H1 (cell line): ENCODE results near the gene DNAL4. TPM values are rescaled to one million over a fixed set of nuclear protein-coding genes. Genes with fewer than 3 reads are reported as not detected.

Experiments
- ATF2 ChIP-seq: IDR thresholded peaks from 2 replicates; pipeline ENCODE4 v1.6.1; 2012; ENCODE audit warnings: low read length, inconsistent platforms
- BACH1 ChIP-seq: IDR thresholded peaks from 2 replicates; pipeline ENCODE4 v1.6.1; 2012; ENCODE audit warnings: low read length, improper control_type of control experiment
- BRCA1 ChIP-seq: IDR thresholded peaks from 2 replicates; pipeline ENCODE4 v1.6.1; 2012; ENCODE audit warnings: low read depth, low read length, improper control_type of control experiment
- CHD2 ChIP-seq: IDR thresholded peaks from 2 replicates; pipeline ENCODE4 v1.6.1; 2012; ENCODE audit warnings: low read length, improper control_type of control experiment
- CTCF ChIP-seq, 3 experiments: IDR thresholded peaks; 1 replicate in 2 of 3; 2 replicates in 1 of 3; pipeline versions ENCODE4 v1.5.1 to v1.6.1; 2011; ENCODE audit warnings: low read length in 3 of 3, mild to moderate bottlenecking in 3 of 3, inconsistent platforms in 2 of 3, low read depth in 1 of 3, moderate library complexity in 1 of 3; ENCODE audit not compliant: insufficient read depth in 1 of 3; ENCODE audit errors: control extremely low read depth in 1 of 3
- EGR1 ChIP-seq: IDR thresholded peaks from 2 replicates; pipeline ENCODE4 v1.6.1; 2011; ENCODE audit warnings: low read depth, low read length, borderline replicate concordance
- GABPA ChIP-seq: IDR thresholded peaks from 2 replicates; pipeline ENCODE4 v1.6.1; 2011; ENCODE audit warnings: mild to moderate bottlenecking, low read length, moderate library complexity, borderline replicate concordance; ENCODE audit not compliant: insufficient read depth
- GTF2F1 ChIP-seq: IDR thresholded peaks from 2 replicates; pipeline ENCODE4 v1.6.1; 2012; ENCODE audit warnings: low read depth, low read length, improper control_type of control experiment, borderline replicate concordance
- KDM1A ChIP-seq: fragments of 200-600, 300-600 bp; sonication (generic); IDR thresholded peaks from 2 replicates; pipeline ENCODE4 v1.7.1; 2016; ENCODE audit warnings: mild to moderate bottlenecking, low read length, borderline replicate concordance
- PHF8 ChIP-seq: fragments of 200-600 bp; sonication (generic); conservative IDR thresholded peaks from 2 replicates; pipeline ENCODE4 v1.7.1; 2012; ENCODE audit warnings: low read depth, mild to moderate bottlenecking, inconsistent platforms, low read length, moderate library complexity
- POLR2AphosphoS5 ChIP-seq: IDR thresholded peaks from 2 replicates; pipeline ENCODE4 v1.6.1; 2011; ENCODE audit warnings: low read depth, low read length
- RAD21 ChIP-seq, 2 experiments: IDR thresholded peaks in 1 of 2; conservative IDR thresholded peaks in 1 of 2; 2 replicates each; pipeline ENCODE4 v1.6.1; 2011; ENCODE audit warnings: low read depth in 2 of 2, low read length in 2 of 2, improper control_type of control experiment in 1 of 2, inconsistent platforms in 1 of 2, mild to moderate bottlenecking in 1 of 2, moderate library complexity in 1 of 2
- RFX5 ChIP-seq: IDR thresholded peaks from 2 replicates; pipeline ENCODE4 v1.6.1; 2011; ENCODE audit warnings: low read depth, low read length, improper control_type of control experiment, borderline replicate concordance
- SIX5 ChIP-seq: IDR thresholded peaks from 2 replicates; pipeline ENCODE4 v1.6.1; 2011; ENCODE audit warnings: mild to moderate bottlenecking, low read depth, low read length
- SP2 ChIP-seq: IDR thresholded peaks from 2 replicates; pipeline ENCODE4 v1.6.1; 2012; ENCODE audit warnings: mild to moderate bottlenecking, low read length, inconsistent platforms
- SRF ChIP-seq: IDR thresholded peaks from 2 replicates; pipeline ENCODE4 v1.6.1; 2011; ENCODE audit warnings: mild to moderate bottlenecking, low read depth, low read length, moderate library complexity
- SUZ12 ChIP-seq: fragments of 200-600 bp; sonication (generic); IDR thresholded peaks from 2 replicates; pipeline ENCODE4 v1.6.1; 2012; ENCODE audit warnings: mild to moderate bottlenecking, inconsistent platforms, low read length, moderate library complexity, mixed read lengths
- TAF1 ChIP-seq: IDR thresholded peaks from 2 replicates; pipeline ENCODE4 v1.6.1; 2011; ENCODE audit warnings: mild to moderate bottlenecking, low read depth, low read length
- TCF12 ChIP-seq: IDR thresholded peaks from 2 replicates; pipeline ENCODE4 v1.6.1; 2011; ENCODE audit warnings: low read depth, mild to moderate bottlenecking, low read length
- YY1 ChIP-seq: IDR thresholded peaks from 2 replicates; pipeline ENCODE4 v1.6.1; 2011; ENCODE audit warnings: low read depth, mild to moderate bottlenecking, low read length
- ZNF274 ChIP-seq: IDR thresholded peaks from 2 replicates; pipeline ENCODE4 v1.7.0; 2012; ENCODE audit warnings: low read length, borderline replicate concordance; ENCODE audit errors: extremely low read depth
- polyA plus RNA-seq, 7 experiments: library from polyadenylated mRNA; depleted of rRNA in 3 of 7; stranded (reverse) in 5 of 7; unstranded in 2 of 7; fragments of >200 nt in 5 of 7; fragments of 200-250 nt in 2 of 7; gene quantifications; 1 replicate in 5 of 7; 2 replicates in 1 of 7; 4 replicates in 1 of 7; pipeline versions ENCODE4 v1.2.1 to v1.2.3, GENCODE V29; 2011 to 2013; ENCODE audit warnings: missing spikeins in 2 of 7, mixed read lengths in 2 of 7
- total RNA-seq: library from RNA; stranded (reverse); fragmentation: NEBNext Ultra II Directional; extraction: Animal tissue kit (Norgen Biotek cat#: 25700); gene quantifications from 2 replicates; pipeline ENCODE4 v1.2.1, GENCODE V29; 2021

The DNAL4 gene
- total and polyA plus RNA-seq, 2 of the 8 experiments (the other 6 are each of a cell fraction or from before 2014, with no cell fraction given): 8.8 to 14.0 TPM

- peak; percentile 67 for TF ChIP-seq SP2
- TF ChIP-seq KDM1A: no peak
- peak; percentile 79; the same call in 1 of the 2 replicates for TF ChIP-seq GABPA
- TF ChIP-seq RAD21 (IDR thresholded peaks at IDR 0.05 in 1 of 2, conservative IDR thresholded peaks at IDR 0.05 in 1 of 2; ENCODE audit: low read depth in 2 of 2, low read length in 2 of 2): no peak
- no peak for TF ChIP-seq RFX5
- no peak for TF ChIP-seq CTCF (IDR thresholded peaks at IDR 0.05; ENCODE audit: control extremely low read depth in 1 of 3, insufficient read depth in 1 of 3, low read depth in 1 of 3, low read length in 3 of 3)
- TF ChIP-seq EGR1: no peak
- peak; percentile 85 for TF ChIP-seq BACH1
- TF ChIP-seq SUZ12: no peak
- TF ChIP-seq ZNF274: no peak
- peak; percentile 61 for TF ChIP-seq PHF8
- TF ChIP-seq POLR2AphosphoS5: no peak
- TF ChIP-seq SIX5: no peak
- no peak for TF ChIP-seq YY1
- TF ChIP-seq GTF2F1: no peak
- no peak for TF ChIP-seq ATF2
- TF ChIP-seq CHD2: no peak
- no peak for TF ChIP-seq BRCA1
- no peak; the same call in 1 of the 2 replicates for TF ChIP-seq SRF
- no peak for TF ChIP-seq TCF12
- no peak for TF ChIP-seq TAF1
These were observed at the start of gene DNAL4 (continued) for GRCh38 chr22:38793721-38794466.
